HG03064 (cell line): ENCODE data around the gene PNRC2.
A peak's percentile ranks its signal among the peaks of the same experiment; 100 is the strongest.

Source experiments
- ATAC-seq: cut with Tn5 transposase; IDR thresholded peaks from one replicate; pipeline ENCODE4 v1.9.1; 2021; ENCODE audit warnings: low read depth; ENCODE audit not compliant: unreplicated experiment

Gene PNRC2

GRCh38 chr1:23959461-23960290 is at the start of gene PNRC2:
PNRC2 (plus strand) TSS chr1:23959828; CDS start chr1:23961458, 1,630 bp downstream.
- ATAC-seq = peak; percentile 71

GRCh38 chr1:23910144-23910543 is 49.5 kb upstream of the PNRC2 start:
- ATAC-seq = no peak

- ATAC-seq = no peak
Observed at GRCh38 chr1:23910553-23911246, 48.9 kb upstream of the PNRC2 start.

- no peak for ATAC-seq
Observed at GRCh38 chr1:23911921-23912320, 47.7 kb upstream of the PNRC2 start.

- no peak for ATAC-seq
Observed at GRCh38 chr1:23913212-23913880, 46.3 kb upstream of the PNRC2 start, which contains the start of gene CNR2. CNR2 (minus strand) TSS chr1:23913362; CDS start chr1:23875617, 37,745 bp downstream.

- ATAC-seq = no peak
Observed at GRCh38 chr1:23914921-23915320, 44.7 kb upstream of the PNRC2 start.

GRCh38 chr1:23915466-23915865 is 44.2 kb upstream of the PNRC2 start:
- ATAC-seq = no peak

- no peak for ATAC-seq
Observed at GRCh38 chr1:23916209-23917131, 43.2 kb upstream of the PNRC2 start.

- ATAC-seq = no peak
Observed at GRCh38 chr1:23922321-23922943, 37.2 kb upstream of the PNRC2 start.

- no peak for ATAC-seq
Observed at GRCh38 chr1:23923592-23924499, 35.8 kb upstream of the PNRC2 start.

- no peak for ATAC-seq
Observed at GRCh38 chr1:23924601-23925000, 35.0 kb upstream of the PNRC2 start.

GRCh38 chr1:23925279-23925678 is 34.3 kb upstream of the PNRC2 start:
- ATAC-seq = no peak

- no peak for ATAC-seq
Observed at GRCh38 chr1:23927097-23927496, 32.5 kb upstream of the PNRC2 start.

GRCh38 chr1:23928789-23929188 is 30.8 kb upstream of the PNRC2 start:
- ATAC-seq = no peak

- no peak for ATAC-seq
Observed at GRCh38 chr1:23930270-23930669, 29.4 kb upstream of the PNRC2 start.

- ATAC-seq = no peak
Observed at GRCh38 chr1:23930861-23931490, 28.7 kb upstream of the PNRC2 start.

- ATAC-seq = no peak
Observed at GRCh38 chr1:23931491-23931880, 28.1 kb upstream of the PNRC2 start.

GRCh38 chr1:23936481-23937176 is 23.0 kb upstream of the PNRC2 start:
- no peak for ATAC-seq
